GM23248 (cell line): ENCODE results near the gene SRPX.

Experiments used
- EZH2 ChIP-seq: fragments of 200-600 bp; sonication (generic); IDR thresholded peaks from 2 replicates; pipeline ENCODE4 v1.6.1; 2018; ENCODE audit warnings: antibody characterized with exemption, mild to moderate bottlenecking; ENCODE audit not compliant: insufficient read depth, poor library complexity, severe bottlenecking
- EZH2phosphoT487 ChIP-seq: fragments of 200-600 bp; sonication (generic); IDR thresholded peaks from 2 replicates; pipeline ENCODE4 v1.6.1; 2018; ENCODE audit warnings: antibody characterized with exemption, moderate library complexity, mild to moderate bottlenecking, low read depth; ENCODE audit not compliant: insufficient read depth

- TF ChIP-seq EZH2 (no peak), EZH2phosphoT487 (no peak)
Measured at GRCh38 chrX:38178396-38178795, 42.3 kb downstream of the SRPX start.
